ENCODE results near the gene PTPN14. TPM values are rescaled to one million over a fixed set of nuclear protein-coding genes. Genes with fewer than 3 reads are reported as not detected.

Gene PTPN14
- total and polyA plus RNA-seq, 2 experiments from 2014 or later, result 18.7 to 70.2 TPM

GRCh38 chr1:214414691-214415090 lies 136.7 kb downstream of the PTPN14 start (continued):
- no peak for TF ChIP-seq ZNF462 (CRISPR knock-in tag; IDR thresholded peaks at IDR 0.05)
- no peak for TF ChIP-seq POLR2AphosphoS5 (IDR thresholded peaks at IDR 0.05; ENCODE audit: low read depth)
- no peak for TF ChIP-seq EZH2phosphoT487 (IDR thresholded peaks at IDR 0.05; ENCODE audit: unreplicated experiment)
- TF ChIP-seq, protein P1, sequence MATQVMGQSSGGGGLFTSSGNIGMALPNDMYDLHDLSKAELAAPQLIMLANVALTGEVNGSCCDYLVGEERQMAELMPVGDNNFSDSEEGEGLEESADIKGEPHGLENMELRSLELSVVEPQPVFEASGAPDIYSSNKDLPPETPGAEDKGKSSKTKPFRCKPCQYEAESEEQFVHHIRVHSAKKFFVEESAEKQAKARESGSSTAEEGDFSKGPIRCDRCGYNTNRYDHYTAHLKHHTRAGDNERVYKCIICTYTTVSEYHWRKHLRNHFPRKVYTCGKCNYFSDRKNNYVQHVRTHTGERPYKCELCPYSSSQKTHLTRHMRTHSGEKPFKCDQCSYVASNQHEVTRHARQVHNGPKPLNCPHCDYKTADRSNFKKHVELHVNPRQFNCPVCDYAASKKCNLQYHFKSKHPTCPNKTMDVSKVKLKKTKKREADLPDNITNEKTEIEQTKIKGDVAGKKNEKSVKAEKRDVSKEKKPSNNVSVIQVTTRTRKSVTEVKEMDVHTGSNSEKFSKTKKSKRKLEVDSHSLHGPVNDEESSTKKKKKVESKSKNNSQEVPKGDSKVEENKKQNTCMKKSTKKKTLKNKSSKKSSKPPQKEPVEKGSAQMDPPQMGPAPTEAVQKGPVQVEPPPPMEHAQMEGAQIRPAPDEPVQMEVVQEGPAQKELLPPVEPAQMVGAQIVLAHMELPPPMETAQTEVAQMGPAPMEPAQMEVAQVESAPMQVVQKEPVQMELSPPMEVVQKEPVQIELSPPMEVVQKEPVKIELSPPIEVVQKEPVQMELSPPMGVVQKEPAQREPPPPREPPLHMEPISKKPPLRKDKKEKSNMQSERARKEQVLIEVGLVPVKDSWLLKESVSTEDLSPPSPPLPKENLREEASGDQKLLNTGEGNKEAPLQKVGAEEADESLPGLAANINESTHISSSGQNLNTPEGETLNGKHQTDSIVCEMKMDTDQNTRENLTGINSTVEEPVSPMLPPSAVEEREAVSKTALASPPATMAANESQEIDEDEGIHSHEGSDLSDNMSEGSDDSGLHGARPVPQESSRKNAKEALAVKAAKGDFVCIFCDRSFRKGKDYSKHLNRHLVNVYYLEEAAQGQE (IDR thresholded peaks at IDR 0.05; ENCODE audit: unreplicated experiment), result no peak
- TF ChIP-seq ZNF114 (CRISPR knock-in tag; IDR thresholded peaks at IDR 0.05), result no peak
- no peak for TF ChIP-seq EZH2 (IDR thresholded peaks at IDR 0.05; ENCODE audit: low read depth, unreplicated experiment)
- TF ChIP-seq CREB1 (CRISPR knock-in tag; IDR thresholded peaks at IDR 0.05; ENCODE audit: low read depth), result no peak
- TF ChIP-seq JUNB (IDR thresholded peaks at IDR 0.05; ENCODE audit: unreplicated experiment), result no peak
- TF ChIP-seq STAT1 (IDR thresholded peaks at IDR 0.05; ENCODE audit: unreplicated experiment), result no peak

Data from GM23338 (cell line).